PC-9 (cell line): Measurements from ENCODE around the gene NCAM2.

Experiments used
- CTCF ChIP-seq: fragments of 200-600 bp; sonication (generic); conservative IDR thresholded peaks from 2 replicates; pipeline ENCODE4 v1.6.1; 2017; ENCODE audit warnings: mixed run types, antibody characterized with exemption, mild to moderate bottlenecking, moderate library complexity
- EZH2 ChIP-seq: fragments of 200-600 bp; sonication (generic); IDR thresholded peaks from 2 replicates; pipeline ENCODE4 v1.8.0; 2017; ENCODE audit warnings: antibody characterized with exemption, low read depth

DNA sequence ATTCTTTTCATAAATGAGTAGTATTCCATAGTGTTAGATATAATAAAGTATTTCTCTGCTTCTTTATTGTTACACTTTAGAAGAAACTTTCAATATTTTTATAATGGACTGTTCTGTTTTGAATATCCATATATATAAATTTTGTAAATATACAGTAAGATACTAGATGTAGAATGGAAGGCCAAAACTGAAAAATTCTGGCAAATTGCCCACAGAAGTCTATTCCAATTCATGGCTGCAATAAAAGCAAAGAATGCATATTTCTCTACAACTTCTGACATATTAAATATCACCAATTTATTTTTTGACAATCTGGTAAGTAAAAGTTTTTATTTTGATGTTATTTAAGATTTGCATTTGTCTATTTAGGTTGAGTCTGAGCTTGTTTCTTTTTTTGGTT is 532.5 kb downstream of the NCAM2 start:
- TF ChIP-seq CTCF (no peak), EZH2 (no peak)
